Measurements from ENCODE around the gene RBM33.

- TF ChIP-seq CTCF (IDR thresholded peaks at IDR 0.05; ENCODE audit: low read length): no peak
- TF ChIP-seq EZH2 (optimal IDR thresholded peaks at IDR 0.05; ENCODE audit: low read depth, low read length): no peak
- no peak for TF ChIP-seq EZH2phosphoT487 (IDR thresholded peaks at IDR 0.05; ENCODE audit: low read length)
Observed at GRCh38 chr7:155639958-155640520, 4.4 kb upstream of the RBM33 start.
